ENCODE results near the gene ESPN.

DNA sequence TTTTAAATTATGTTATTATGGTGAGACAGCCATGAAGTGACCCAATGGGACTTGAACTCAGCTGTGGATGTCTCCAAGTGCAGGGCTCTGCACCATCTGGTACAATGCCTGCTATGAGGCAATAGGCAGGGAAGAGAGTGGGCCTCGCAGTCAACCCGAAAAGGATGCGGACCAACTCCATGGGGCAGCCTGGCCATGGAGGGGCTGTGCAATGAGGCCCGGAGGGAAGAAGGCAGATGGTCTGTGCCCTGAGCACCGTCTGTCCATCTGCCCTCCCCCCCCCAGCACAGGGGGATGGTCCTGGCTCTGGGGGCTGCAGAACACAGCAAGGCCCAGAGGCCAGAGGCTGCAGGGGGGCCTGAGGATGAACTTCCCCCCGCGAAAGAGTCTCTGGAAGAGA is 17.0 kb downstream of the ESPN start:
- TF ChIP-seq POLR2A (IDR thresholded peaks at IDR 0.05; ENCODE audit: low read depth, low read length) (no peak), TAF1 (IDR thresholded peaks at IDR 0.05; ENCODE audit: low read depth, low read length) (no peak), POLR2AphosphoS5 (IDR thresholded peaks at IDR 0.05; ENCODE audit: low read depth, low read length) (no peak), SPI1 (IDR thresholded peaks at IDR 0.05; ENCODE audit: low read depth, low read length) (no peak), POU2F2 (IDR thresholded peaks at IDR 0.05; ENCODE audit: low read depth, low read length) (no peak), PAX5 (IDR thresholded peaks at IDR 0.05; ENCODE audit: insufficient read depth, low read length, severe bottlenecking) (no peak)

Measured in GM12891 (cell line).